ENCODE measurements around the gene BNC1.

The BNC1 gene

GRCh38 chr15:83219026-83219425, 65.4 kb downstream of the BNC1 start:
- H3K4me3 ChIP-seq (ENCODE audit: low read length) = no peak overlapping the region
- TF ChIP-seq, protein P1, sequence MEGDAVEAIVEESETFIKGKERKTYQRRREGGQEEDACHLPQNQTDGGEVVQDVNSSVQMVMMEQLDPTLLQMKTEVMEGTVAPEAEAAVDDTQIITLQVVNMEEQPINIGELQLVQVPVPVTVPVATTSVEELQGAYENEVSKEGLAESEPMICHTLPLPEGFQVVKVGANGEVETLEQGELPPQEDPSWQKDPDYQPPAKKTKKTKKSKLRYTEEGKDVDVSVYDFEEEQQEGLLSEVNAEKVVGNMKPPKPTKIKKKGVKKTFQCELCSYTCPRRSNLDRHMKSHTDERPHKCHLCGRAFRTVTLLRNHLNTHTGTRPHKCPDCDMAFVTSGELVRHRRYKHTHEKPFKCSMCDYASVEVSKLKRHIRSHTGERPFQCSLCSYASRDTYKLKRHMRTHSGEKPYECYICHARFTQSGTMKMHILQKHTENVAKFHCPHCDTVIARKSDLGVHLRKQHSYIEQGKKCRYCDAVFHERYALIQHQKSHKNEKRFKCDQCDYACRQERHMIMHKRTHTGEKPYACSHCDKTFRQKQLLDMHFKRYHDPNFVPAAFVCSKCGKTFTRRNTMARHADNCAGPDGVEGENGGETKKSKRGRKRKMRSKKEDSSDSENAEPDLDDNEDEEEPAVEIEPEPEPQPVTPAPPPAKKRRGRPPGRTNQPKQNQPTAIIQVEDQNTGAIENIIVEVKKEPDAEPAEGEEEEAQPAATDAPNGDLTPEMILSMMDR (conservative IDR thresholded peaks at IDR 0.05; ENCODE audit: low read length) = no peak
- DNase-seq (ENCODE audit: low read depth) = no peak

- H3K4me3 ChIP-seq (ENCODE audit: low read length) = no peak overlapping the region
- TF ChIP-seq, protein P1 (conservative IDR thresholded peaks at IDR 0.05; ENCODE audit: low read length) = no peak
- no peak for DNase-seq (ENCODE audit: low read depth)
Measured at GRCh38 chr15:83215306-83215705, 69.2 kb downstream of the BNC1 start.

DNA sequence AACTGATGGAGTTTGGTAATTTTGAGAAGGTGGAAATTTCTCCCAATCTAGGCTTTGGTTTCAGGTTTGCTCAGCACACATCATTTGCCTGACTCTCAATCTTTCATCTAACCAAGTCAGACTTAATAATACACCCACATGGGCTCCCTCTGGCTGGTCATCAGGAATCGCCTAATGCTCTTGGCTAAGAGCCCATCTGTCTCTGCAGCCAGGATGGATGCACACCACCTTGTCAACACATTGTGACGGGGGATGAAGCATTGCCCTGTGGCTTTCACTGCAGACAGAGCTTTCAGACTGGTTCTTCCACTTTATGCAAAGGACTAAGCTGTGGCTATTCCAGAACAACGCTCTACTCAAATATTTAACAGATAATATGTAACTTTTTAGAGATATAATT, 73.8 kb downstream of the BNC1 start:
- TF ChIP-seq, protein P1 (conservative IDR thresholded peaks at IDR 0.05; ENCODE audit: low read length) = no peak
- DNase-seq (ENCODE audit: low read depth) = peak; percentile 69
- H3K4me3 ChIP-seq (ENCODE audit: low read length) = no peak overlapping the region

GRCh38 chr15:83209333-83209732, 75.1 kb downstream of the BNC1 start:
- TF ChIP-seq, protein P1 (conservative IDR thresholded peaks at IDR 0.05; ENCODE audit: low read length) = no peak
- no peak for DNase-seq (ENCODE audit: low read depth)
- no peak overlapping the region for H3K4me3 ChIP-seq (ENCODE audit: low read length)

- H3K4me3 ChIP-seq (ENCODE audit: low read length) = peak overlapping the region; percentile 70
- TF ChIP-seq, protein P1 (conservative IDR thresholded peaks at IDR 0.05; ENCODE audit: low read length) = no peak
- no peak for DNase-seq (ENCODE audit: low read depth)
Measured at GRCh38 chr15:83208367-83208661, 76.2 kb downstream of the BNC1 start.

- peak; percentile 57 for DNase-seq (ENCODE audit: low read depth)
- TF ChIP-seq, protein P1 (conservative IDR thresholded peaks at IDR 0.05; ENCODE audit: low read length) = no peak
- H3K4me3 ChIP-seq (ENCODE audit: low read length) = peak within 1 kb of the TSS; percentile 70
Measured at GRCh38 chr15:83207660-83208366, 76.7 kb downstream of the BNC1 start, which contains the start of gene HDGFL3. TSS of gene HDGFL3 (minus strand) at chr15:83207823. CDS start at chr15:83207414, 409 bp downstream.

GRCh38 chr15:83207009-83207659, 77.3 kb downstream of the BNC1 start:
- peak; percentile 29 for DNase-seq (ENCODE audit: low read depth)
- peak overlapping the region; percentile 70 for H3K4me3 ChIP-seq (ENCODE audit: low read length)
- TF ChIP-seq, protein P1 (conservative IDR thresholded peaks at IDR 0.05; ENCODE audit: low read length) = no peak

Measured in AG10803 (cell line).